ENCODE results near the gene AKAP11.

Gene AKAP11

DNA sequence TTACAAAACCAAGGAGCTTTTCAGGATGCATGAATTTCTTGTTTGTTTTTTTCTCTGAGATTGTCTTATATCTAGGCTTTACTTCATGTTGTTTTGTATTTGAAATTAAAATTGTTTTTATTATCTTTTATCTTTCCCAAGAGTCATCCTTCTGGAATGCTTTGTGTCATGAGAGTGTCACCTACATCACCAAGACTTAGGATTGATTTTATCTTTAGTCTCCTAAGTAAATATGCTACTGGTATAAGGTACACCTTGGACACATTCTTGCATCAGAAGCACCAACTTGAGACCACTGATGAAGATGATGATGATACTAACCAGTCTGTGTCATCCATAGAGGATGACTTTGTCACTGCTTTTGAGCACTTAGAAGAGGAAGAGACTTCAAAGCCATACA lies 26.4 kb downstream of the AKAP11 start:
- in situ Hi-C loops (cut with MboI; ENCODE audit: low pct_unique_long_range_greater_than_20kb, low sequenced_read_pairs, unreplicated experiment): no loop called here
- DNase-seq (ENCODE audit: low spot score): no peak
- TF ChIP-seq, protein P1, sequence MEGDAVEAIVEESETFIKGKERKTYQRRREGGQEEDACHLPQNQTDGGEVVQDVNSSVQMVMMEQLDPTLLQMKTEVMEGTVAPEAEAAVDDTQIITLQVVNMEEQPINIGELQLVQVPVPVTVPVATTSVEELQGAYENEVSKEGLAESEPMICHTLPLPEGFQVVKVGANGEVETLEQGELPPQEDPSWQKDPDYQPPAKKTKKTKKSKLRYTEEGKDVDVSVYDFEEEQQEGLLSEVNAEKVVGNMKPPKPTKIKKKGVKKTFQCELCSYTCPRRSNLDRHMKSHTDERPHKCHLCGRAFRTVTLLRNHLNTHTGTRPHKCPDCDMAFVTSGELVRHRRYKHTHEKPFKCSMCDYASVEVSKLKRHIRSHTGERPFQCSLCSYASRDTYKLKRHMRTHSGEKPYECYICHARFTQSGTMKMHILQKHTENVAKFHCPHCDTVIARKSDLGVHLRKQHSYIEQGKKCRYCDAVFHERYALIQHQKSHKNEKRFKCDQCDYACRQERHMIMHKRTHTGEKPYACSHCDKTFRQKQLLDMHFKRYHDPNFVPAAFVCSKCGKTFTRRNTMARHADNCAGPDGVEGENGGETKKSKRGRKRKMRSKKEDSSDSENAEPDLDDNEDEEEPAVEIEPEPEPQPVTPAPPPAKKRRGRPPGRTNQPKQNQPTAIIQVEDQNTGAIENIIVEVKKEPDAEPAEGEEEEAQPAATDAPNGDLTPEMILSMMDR (IDR thresholded peaks at IDR 0.05; ENCODE audit: extremely low read depth, insufficient read depth, missing control alignments): no peak

DNA sequence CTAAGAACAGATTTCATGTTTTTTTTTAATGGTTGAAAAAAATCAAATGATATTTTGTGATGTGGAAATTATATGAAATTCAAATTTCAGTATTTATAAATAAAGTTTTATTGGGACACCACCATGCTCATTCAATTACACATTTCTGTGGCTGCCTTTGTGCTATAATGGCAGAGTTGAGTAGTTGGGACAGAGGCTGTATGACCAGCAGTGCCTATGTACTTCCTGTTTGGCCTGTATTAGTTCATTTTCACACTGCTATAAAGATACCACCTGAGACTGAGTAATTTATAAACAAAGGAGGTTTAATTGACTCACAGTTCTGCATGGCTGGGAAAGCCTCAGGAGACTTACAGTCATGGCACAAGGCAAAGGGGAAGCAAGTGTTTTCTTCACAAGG lies 33.6 kb downstream of the AKAP11 start:
- TF ChIP-seq, protein P1 (IDR thresholded peaks at IDR 0.05; ENCODE audit: extremely low read depth, insufficient read depth, missing control alignments): no peak
- in situ Hi-C loops (cut with MboI; ENCODE audit: low pct_unique_long_range_greater_than_20kb, low sequenced_read_pairs, unreplicated experiment): no loop called here
- DNase-seq (ENCODE audit: low spot score): no peak

DNA sequence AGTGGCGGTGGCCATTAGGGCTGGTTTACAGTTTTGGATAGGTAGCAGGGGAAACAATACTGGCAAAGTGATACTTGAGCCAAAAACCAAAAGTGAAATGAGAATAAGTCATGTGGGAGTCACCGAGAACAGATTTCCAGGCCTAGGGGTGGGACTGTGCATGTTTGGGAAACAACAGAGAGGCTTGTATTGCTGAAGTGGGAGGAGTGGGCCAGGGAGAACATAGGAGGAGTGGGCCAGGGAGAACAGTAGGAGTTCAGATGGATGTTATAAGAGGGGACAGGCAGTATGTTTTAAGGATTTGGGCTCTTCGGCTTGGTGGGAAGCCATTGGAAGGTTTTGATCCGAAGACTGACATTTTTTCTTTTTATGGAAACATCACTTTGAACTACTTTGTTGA lies 35.5 kb downstream of the AKAP11 start:
- in situ Hi-C loops (cut with MboI; ENCODE audit: low pct_unique_long_range_greater_than_20kb, low sequenced_read_pairs, unreplicated experiment): no loop called here
- DNase-seq (ENCODE audit: low spot score): no peak
- TF ChIP-seq, protein P1 (IDR thresholded peaks at IDR 0.05; ENCODE audit: extremely low read depth, insufficient read depth, missing control alignments): no peak

DNA sequence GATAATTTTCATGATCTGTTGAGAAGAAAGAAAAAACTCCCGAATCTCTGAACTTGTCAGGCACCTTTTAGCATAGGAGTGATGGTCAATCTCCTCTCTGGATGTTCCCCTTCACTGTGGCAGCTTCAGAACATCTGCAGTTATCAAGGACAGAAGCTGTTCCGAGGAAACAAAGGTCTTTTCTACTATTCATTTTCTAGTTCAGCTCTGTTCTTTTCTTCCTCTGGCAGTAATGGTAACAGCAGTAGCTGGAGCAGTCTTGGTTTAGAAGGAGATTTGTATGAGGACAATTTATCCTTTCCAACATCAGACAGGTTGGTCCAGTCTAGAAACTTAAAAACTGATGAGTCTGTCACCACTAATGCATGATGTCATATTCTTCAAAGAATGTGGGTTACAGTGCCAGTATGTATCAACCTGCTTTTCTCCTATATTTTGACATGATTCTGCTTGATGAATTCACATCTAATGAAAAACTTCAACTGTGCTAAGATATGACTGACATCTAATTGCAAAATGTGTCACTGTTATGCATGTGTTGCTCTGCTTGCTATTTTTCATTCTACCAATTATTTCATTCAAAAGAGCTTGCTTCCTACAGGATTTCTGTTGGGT lies 41.0 kb downstream of the AKAP11 start:
- in situ Hi-C loops (cut with MboI; ENCODE audit: low pct_unique_long_range_greater_than_20kb, low sequenced_read_pairs, unreplicated experiment): no loop called here
- DNase-seq (ENCODE audit: low spot score): no peak
- TF ChIP-seq, protein P1 (IDR thresholded peaks at IDR 0.05; ENCODE audit: extremely low read depth, insufficient read depth, missing control alignments): no peak

DNA sequence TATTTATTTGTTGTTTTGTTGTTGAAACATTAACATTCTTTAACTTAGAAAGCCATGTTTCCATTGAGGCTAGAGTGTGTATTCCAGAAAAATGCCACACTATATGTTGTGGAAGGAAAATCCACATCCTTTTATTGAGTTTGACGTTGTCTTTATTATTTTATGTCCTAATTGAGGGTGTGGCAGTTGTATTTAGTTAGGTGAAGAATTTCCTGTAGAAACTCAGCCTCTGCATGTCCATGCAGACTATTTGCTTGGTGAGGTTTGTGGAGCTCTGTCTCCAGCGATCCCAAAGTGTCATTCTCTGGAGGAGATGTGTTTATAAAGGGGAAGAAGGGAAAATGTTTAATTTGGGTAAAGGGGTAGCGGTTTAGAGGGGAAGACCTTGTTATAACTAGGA lies 46.6 kb downstream of the AKAP11 start:
- in situ Hi-C loops (cut with MboI; ENCODE audit: low pct_unique_long_range_greater_than_20kb, low sequenced_read_pairs, unreplicated experiment): no loop called here
- DNase-seq (ENCODE audit: low spot score): no peak
- TF ChIP-seq, protein P1 (IDR thresholded peaks at IDR 0.05; ENCODE audit: extremely low read depth, insufficient read depth, missing control alignments): no peak

DNA sequence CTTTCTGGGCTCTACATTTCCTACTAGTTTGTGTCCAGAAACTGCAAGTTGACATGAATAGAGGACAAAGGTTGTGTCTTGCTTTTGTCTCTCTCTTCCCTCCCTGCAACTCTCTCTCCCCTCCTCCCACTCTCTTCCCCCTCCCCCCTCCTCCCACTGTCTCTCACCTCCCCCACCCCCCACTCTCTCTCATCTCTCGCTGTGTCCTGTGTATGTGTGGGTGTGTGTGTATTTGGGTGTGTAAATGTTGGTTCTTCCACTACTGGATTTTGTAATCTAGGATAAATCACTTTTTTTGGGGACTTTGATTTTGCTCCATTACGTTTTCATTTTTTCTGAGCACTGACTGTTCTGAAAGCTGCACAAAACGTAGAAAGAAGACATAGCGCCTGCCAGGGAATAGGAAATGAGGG lies 48.4 kb downstream of the AKAP11 start:
- TF ChIP-seq, protein P1 (IDR thresholded peaks at IDR 0.05; ENCODE audit: extremely low read depth, insufficient read depth, missing control alignments): no peak
- in situ Hi-C loops (cut with MboI; ENCODE audit: low pct_unique_long_range_greater_than_20kb, low sequenced_read_pairs, unreplicated experiment): no loop called here
- no peak for DNase-seq (ENCODE audit: low spot score)

All from GM13977 (cell line).